ENCODE results near the gene RIOK2.
A peak's percentile ranks its signal among the peaks of the same experiment; 100 is the strongest.

The RIOK2 gene

GRCh38 chr5:97118261-97119006, 64.6 kb downstream of the RIOK2 start:
- peak overlapping the region; percentile 12 for H3K4me3 ChIP-seq (ENCODE audit: low read length)
- H3K9me2 ChIP-seq (replicated peaks; ENCODE audit: control insufficient read depth, low read length) = no peaks in the 10 kb centered on the region
- H3K36me3 ChIP-seq (ENCODE audit: control insufficient read depth, low read length) = no peaks in the 10 kb centered on the region
- peaks cover 3% of the 10 kb centered on the region; the same call in 1 of the 2 replicates for H3F3A ChIP-seq (ENCODE audit: control insufficient read depth, insufficient read depth)
- TF ChIP-seq EZH2phosphoT487 (IDR thresholded peaks at IDR 0.05; ENCODE audit: borderline replicate concordance, low read length) = no peak
- peaks cover 15% of the 10 kb centered on the region for H3K4me1 ChIP-seq (ENCODE audit: control insufficient read depth, low read length)
- H4K20me1 ChIP-seq (ENCODE audit: control insufficient read depth, insufficient read depth, low read depth, low read length) = no peaks in the 10 kb centered on the region
- H3K9me3 ChIP-seq (ENCODE audit: control insufficient read depth, insufficient read depth, low read length) = no peaks in the 10 kb centered on the region
- no peaks in the 10 kb centered on the region for H3K79me2 ChIP-seq (ENCODE audit: control insufficient read depth, low read length)
- peak overlapping the region; percentile 24; the same call in 1 of the 2 replicates for H3K27ac ChIP-seq (ENCODE audit: low read depth, low read length)
- peak overlapping the region; percentile 49 for H3K4me2 ChIP-seq (ENCODE audit: low read length)
- H3K27me3 ChIP-seq (ENCODE audit: control insufficient read depth, low read length) = no peaks in the 10 kb centered on the region

GRCh38 chr5:97115932-97116331, 67.1 kb downstream of the RIOK2 start:
- H3K4me1 ChIP-seq (ENCODE audit: control insufficient read depth, low read length) = peaks cover 15% of the 10 kb centered on the region
- no peaks in the 10 kb centered on the region for H3K79me2 ChIP-seq (ENCODE audit: control insufficient read depth, low read length)
- TF ChIP-seq EZH2phosphoT487 (IDR thresholded peaks at IDR 0.05; ENCODE audit: borderline replicate concordance, low read length) (no peak), CTCF (IDR thresholded peaks at IDR 0.05; ENCODE audit: low read depth, low read length, poor library complexity, severe bottlenecking) (no peak)

GRCh38 chr5:97112230-97112629, 70.8 kb downstream of the RIOK2 start:
- Histone ChIP-seq H3K79me2 (ENCODE audit: control insufficient read depth, low read length) (no peaks in the 10 kb centered on the region), H3K4me1 (ENCODE audit: control insufficient read depth, low read length) (no peaks in the 10 kb centered on the region), H4K20me1 (ENCODE audit: control insufficient read depth, insufficient read depth, low read depth, low read length) (no peaks in the 10 kb centered on the region), H3K9me2 (replicated peaks; ENCODE audit: control insufficient read depth, low read length) (no peaks in the 10 kb centered on the region), H3K4me2 (ENCODE audit: low read length) (no peak overlapping the region), H3K27me3 (ENCODE audit: control insufficient read depth, low read length) (no peaks in the 10 kb centered on the region), H3K9me3 (ENCODE audit: control insufficient read depth, insufficient read depth, low read length) (no peaks in the 10 kb centered on the region), H3K27ac (ENCODE audit: low read depth, low read length) (no peak overlapping the region), H3K4me3 (ENCODE audit: low read length) (no peak overlapping the region), H3F3A (ENCODE audit: control insufficient read depth, insufficient read depth) (no peaks in the 10 kb centered on the region), H3K36me3 (ENCODE audit: control insufficient read depth, low read length) (no peaks in the 10 kb centered on the region)
- TF ChIP-seq CTCF (IDR thresholded peaks at IDR 0.05; ENCODE audit: low read depth, low read length, poor library complexity, severe bottlenecking) (no peak), EZH2phosphoT487 (IDR thresholded peaks at IDR 0.05; ENCODE audit: borderline replicate concordance, low read length) (no peak)

More at GRCh38 chr5:97115932-97116331, 67.1 kb downstream of the RIOK2 start:
- H3F3A ChIP-seq (ENCODE audit: control insufficient read depth, insufficient read depth) = peaks cover 3% of the 10 kb centered on the region; the same call in 1 of the 2 replicates
- no peaks in the 10 kb centered on the region for H3K9me2 ChIP-seq (replicated peaks; ENCODE audit: control insufficient read depth, low read length)
- H3K4me3 ChIP-seq (ENCODE audit: low read length) = no peak overlapping the region
- no peak overlapping the region for H3K4me2 ChIP-seq (ENCODE audit: low read length)
- H4K20me1 ChIP-seq (ENCODE audit: control insufficient read depth, insufficient read depth, low read depth, low read length) = no peaks in the 10 kb centered on the region
- no peaks in the 10 kb centered on the region for H3K27me3 ChIP-seq (ENCODE audit: control insufficient read depth, low read length)
- H3K36me3 ChIP-seq (ENCODE audit: control insufficient read depth, low read length) = no peaks in the 10 kb centered on the region
- H3K9me3 ChIP-seq (ENCODE audit: control insufficient read depth, insufficient read depth, low read length) = no peaks in the 10 kb centered on the region
- H3K27ac ChIP-seq (ENCODE audit: low read depth, low read length) = no peak overlapping the region

GRCh38 chr5:97111616-97112015, 71.4 kb downstream of the RIOK2 start:
- H3K27me3 ChIP-seq (ENCODE audit: control insufficient read depth, low read length) = no peaks in the 10 kb centered on the region
- H3K4me1 ChIP-seq (ENCODE audit: control insufficient read depth, low read length) = no peaks in the 10 kb centered on the region
- no peak overlapping the region for H3K27ac ChIP-seq (ENCODE audit: low read depth, low read length)
- no peak overlapping the region for H3K4me2 ChIP-seq (ENCODE audit: low read length)
- no peak for TF ChIP-seq EZH2phosphoT487 (IDR thresholded peaks at IDR 0.05; ENCODE audit: borderline replicate concordance, low read length)
- TF ChIP-seq CTCF (IDR thresholded peaks at IDR 0.05; ENCODE audit: low read depth, low read length, poor library complexity, severe bottlenecking) = no peak
- H3K9me3 ChIP-seq (ENCODE audit: control insufficient read depth, insufficient read depth, low read length) = no peaks in the 10 kb centered on the region
- no peaks in the 10 kb centered on the region for H4K20me1 ChIP-seq (ENCODE audit: control insufficient read depth, insufficient read depth, low read depth, low read length)
- H3F3A ChIP-seq (ENCODE audit: control insufficient read depth, insufficient read depth) = no peaks in the 10 kb centered on the region
- H3K79me2 ChIP-seq (ENCODE audit: control insufficient read depth, low read length) = no peaks in the 10 kb centered on the region
- H3K9me2 ChIP-seq (replicated peaks; ENCODE audit: control insufficient read depth, low read length) = no peaks in the 10 kb centered on the region
- H3K4me3 ChIP-seq (ENCODE audit: low read length) = no peak overlapping the region
- no peaks in the 10 kb centered on the region for H3K36me3 ChIP-seq (ENCODE audit: control insufficient read depth, low read length)
